Thyroid gland (tissue), 4 donors: Measurements from ENCODE around the gene AKAP12. TPM values are rescaled to one million over a fixed set of nuclear protein-coding genes. Genes with fewer than 3 reads are reported as not detected.

Source experiments
- DNase-seq, 2 donors: peaks; one replicate each; pipeline ENCODE4 v3.0.0-alpha.2; 2019
- H3K27ac ChIP-seq, 3 donors: fragments of 200-600 bp; sonication (generic); 1 replicate in 2 of 3; 2 replicates in 1 of 3; pipeline ENCODE4 v1.5.1; 2016 to 2019; ENCODE audit warnings: mild to moderate bottlenecking in 1 of 3, moderate library complexity in 1 of 3
- H3K27me3 ChIP-seq: fragments of 200-600 bp; sonication (generic); one replicate; pipeline ENCODE4 v1.5.1; 2019
- H3K36me3 ChIP-seq, 2 donors: fragments of 200-600 bp; sonication (generic); one replicate each; pipeline ENCODE4 v1.5.1; 2016 to 2019
- H3K4me1 ChIP-seq, 2 donors: fragments of 200-600 bp; sonication (generic); one replicate each; pipeline ENCODE4 v1.5.1; 2017 to 2019
- H3K4me3 ChIP-seq, 3 donors: fragments of 200-600 bp; sonication (generic); replicated peaks in 1 of 3; 1 replicate in 2 of 3; 2 replicates in 1 of 3; pipeline ENCODE4 v1.5.1; 2016; ENCODE audit warnings: mild to moderate bottlenecking in 1 of 3
- H3K9me3 ChIP-seq: fragments of 200-600 bp; sonication (generic); one replicate; pipeline ENCODE4 v1.5.1; 2017
- CTCF ChIP-seq, 6 experiments: fragments of 200-600 bp in 3 of 6; fragments of 450-650 bp in 3 of 6; sonication (generic) in 3 of 6; IDR thresholded peaks; one replicate each; pipeline ENCODE4 v1.5.1; 2016 to 2019; ENCODE audit warnings: antibody characterized with exemption in 6 of 6, mild to moderate bottlenecking in 2 of 6, inconsistent platforms in 1 of 6, moderate library complexity in 1 of 6
- POLR2A ChIP-seq, 2 donors: fragments of 450-650 bp; IDR thresholded peaks; one replicate each; pipeline ENCODE4 v1.6.1; 2017; ENCODE audit warnings: antibody characterized with exemption in 2 of 2, mild to moderate bottlenecking in 2 of 2, moderate library complexity in 1 of 2
- WGBS, 2 donors: methylation state at CpG; one replicate each; pipeline ENCODE4 v1.1.5; 2017; 5-methylcytosine and 5-hydroxymethylcytosine counted together
- intact Hi-C: fragments of 100-400 bp; cut with DNase I; formaldehyde crosslinking; loops from one replicate; pipeline ENCODE4 v1.15.1; 2023
- total RNA-seq, 4 donors: library from RNA; depleted of rRNA; stranded (reverse); fragments of >200 nt; gene quantifications; one replicate each; pipeline ENCODE4 v1.2.3, GENCODE V29; 2016

Gene AKAP12
- total RNA-seq, 4 donors from 2014 or later: 50.7 to 108 (median 79.4) TPM

- H3K4me3 ChIP-seq: no peak overlapping the region
- WGBS, 2 donors: 96 to 98% methylated on average over 1 of the region's 1 CpG
- no peak for TF ChIP-seq CTCF (IDR thresholded peaks at IDR 0.05)
- TF ChIP-seq POLR2A (IDR thresholded peaks at IDR 0.05): no peak
- no peak overlapping the region for H3K27ac ChIP-seq
- intact Hi-C loops: loop anchor here (5.0 to 10.0 kb wide), 2 partner anchors 79 to 147 kb away; no protein-coding TSS in a partner anchor
- H3K9me3 ChIP-seq: no peaks in the 10 kb centered on the region
- DNase-seq: no peak
- H3K4me1 ChIP-seq: peaks cover 22 to 32% of the 10 kb centered on the region in 2 donors
- no peaks in the 10 kb centered on the region for H3K36me3 ChIP-seq
- H3K27me3 ChIP-seq: no peaks in the 10 kb centered on the region
These were observed 81.7 kb downstream of the AKAP12 start for GRCh38 chr6:151321438-151321837.

DNA sequence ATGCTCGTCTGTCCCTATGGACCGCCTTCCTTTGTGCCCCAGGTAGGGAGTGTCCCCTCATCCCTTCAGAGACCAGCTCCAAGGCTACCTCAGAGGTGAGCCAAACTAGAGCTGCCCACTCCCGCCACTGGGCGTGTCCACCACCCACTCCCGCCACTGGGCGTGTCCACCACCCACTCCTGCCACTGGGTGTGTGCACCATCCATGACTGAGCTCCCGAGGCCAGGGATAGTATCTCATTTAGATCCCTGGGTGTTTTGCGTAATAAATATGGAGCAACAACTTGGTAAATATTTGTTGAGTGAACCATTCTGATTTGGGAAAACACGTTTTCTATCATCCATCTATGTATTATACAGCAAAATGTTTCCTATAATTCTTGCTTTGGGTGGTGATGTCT is 82.8 kb downstream of the AKAP12 start:
- no peak for DNase-seq
- intact Hi-C loops: loop anchor here (5.0 to 10.0 kb wide), 2 partner anchors 80 to 148 kb away; no protein-coding TSS in a partner anchor
- Histone ChIP-seq H3K27ac (no peak overlapping the region), H3K4me3 (no peak overlapping the region), H3K4me1 (peaks cover 18 to 21% of the 10 kb centered on the region in 2 donors), H3K36me3 (no peaks in the 10 kb centered on the region), H3K27me3 (no peaks in the 10 kb centered on the region), H3K9me3 (no peaks in the 10 kb centered on the region)
- TF ChIP-seq CTCF (IDR thresholded peaks at IDR 0.05): no peak
- no peak for TF ChIP-seq POLR2A (IDR thresholded peaks at IDR 0.05)
- WGBS, 2 donors: 94 to 97% methylated on average over 9 of the region's 9 CpGs

DNA sequence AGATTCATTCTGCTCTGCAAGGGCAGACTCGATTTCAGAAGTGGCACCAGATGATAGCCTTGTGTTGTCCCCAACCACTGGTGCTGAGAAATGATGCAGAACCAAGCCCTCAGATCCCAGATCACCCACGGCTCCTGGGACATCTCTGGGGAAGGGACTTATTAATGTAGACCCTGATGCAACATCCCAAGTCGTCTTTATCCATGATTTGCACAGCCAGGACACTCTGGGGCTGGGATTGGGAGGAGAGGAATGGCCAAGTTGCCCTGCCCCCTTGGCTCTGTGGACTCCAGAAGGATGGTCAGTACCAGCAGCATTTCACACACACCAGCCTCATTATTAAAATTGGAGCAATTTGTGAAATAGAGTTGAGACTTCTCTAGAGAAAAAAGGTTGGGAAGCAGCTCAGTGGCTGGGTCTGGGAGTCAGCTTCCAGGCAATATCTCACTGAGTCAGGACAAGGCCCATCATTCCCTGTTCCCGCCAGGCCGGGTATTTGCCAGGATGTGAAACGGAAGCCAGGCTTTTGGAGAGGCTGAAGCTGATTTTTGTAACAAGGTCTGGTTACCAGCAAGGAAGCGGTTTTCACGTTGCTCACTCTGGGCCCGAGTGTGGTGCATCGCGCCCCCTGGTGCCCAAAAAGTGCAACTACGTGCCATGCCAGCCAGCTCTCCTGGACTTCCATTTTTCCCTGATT is 84.2 kb downstream of the AKAP12 start:
- Histone ChIP-seq H3K4me3 (no peak overlapping the region), H3K4me1 (peaks cover 15 to 16% of the 10 kb centered on the region in 2 donors), H3K36me3 (no peaks in the 10 kb centered on the region), H3K9me3 (no peaks in the 10 kb centered on the region), H3K27ac (peak overlapping the region; percentile 16 to 53 (median 47)), H3K27me3 (no peaks in the 10 kb centered on the region)
- TF ChIP-seq POLR2A (IDR thresholded peaks at IDR 0.05) (no peak), CTCF (IDR thresholded peaks at IDR 0.05) (peak; percentile 92 to 99 (median 97))
- WGBS, 2 donors: 17 to 23% methylated on average over 12 of the region's 12 CpGs
- DNase-seq: peak; percentile 79 to 85
- intact Hi-C loops: loop anchor here (2.0 to 10.0 kb wide), 3 partner anchors 82 to 309 kb away; no protein-coding TSS in a partner anchor

- Histone ChIP-seq H3K9me3 (no peaks in the 10 kb centered on the region), H3K4me3 (no peak overlapping the region), H3K36me3 (no peaks in the 10 kb centered on the region), H3K27ac (peak overlapping the region in 2 of 3 donors; percentile 53 to 61), H3K4me1 (peaks cover 15 to 16% of the 10 kb centered on the region in 2 donors), H3K27me3 (no peaks in the 10 kb centered on the region)
- WGBS, 2 donors: 27 to 32% methylated on average over 6 of the region's 6 CpGs
- peak in 1 of 6 experiments; percentile 9 for TF ChIP-seq CTCF (IDR thresholded peaks at IDR 0.05)
- no peak for TF ChIP-seq POLR2A (IDR thresholded peaks at IDR 0.05)
- intact Hi-C loops: loop anchor here (2.0 to 10.0 kb wide), 3 partner anchors 82 to 310 kb away; no protein-coding TSS in a partner anchor
- no peak for DNase-seq
These were observed 84.7 kb downstream of the AKAP12 start for GRCh38 chr6:151324488-151324825.
